ENCODE results near the gene CA6. TPM values are rescaled to one million over a fixed set of nuclear protein-coding genes. Genes with fewer than 3 reads are reported as not detected.

CA6 gene
- total RNA-seq, result not detected in 2 replicates

DNA sequence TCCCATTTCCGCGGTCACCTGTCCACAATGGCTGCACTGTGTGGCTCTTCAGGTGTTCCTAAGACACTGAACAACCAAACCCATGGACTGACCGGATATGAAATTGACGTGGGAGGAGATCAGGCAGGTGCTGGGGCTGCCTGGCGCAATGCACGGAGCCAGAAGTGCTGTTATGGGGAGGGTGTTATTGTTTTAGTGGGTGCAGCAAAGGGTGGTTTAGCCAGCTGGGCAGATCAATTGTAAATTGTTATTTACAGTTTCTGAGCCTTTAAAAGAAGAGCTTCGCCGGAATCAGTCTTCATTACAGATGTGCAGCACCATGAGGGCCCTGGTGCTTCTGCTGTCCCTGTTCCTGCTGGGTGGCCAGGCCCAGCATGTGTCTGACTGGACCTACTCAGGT is at the start of gene CA6:
Gene CA6 (plus strand): TSS at position 301 of the 400 bp plus-strand sequence. CDS start 19 bp downstream, at position 320.

Other genes with a start within 250 kb of the CA6 start
- 37.5 and 41.0 TPM in 2 replicates for gene RERE, start 128.2 kb upstream of the CA6 start, total RNA-seq
- 1,419 and 2,540 TPM in 2 replicates for gene ENO1, start 67.2 kb upstream of the CA6 start, total RNA-seq
- gene SLC2A7, start 80.6 kb downstream of the CA6 start, total RNA-seq, result not detected in 2 replicates
- 2.0 and 13.2 TPM in 2 replicates for gene SLC2A5, start 123.8 kb downstream of the CA6 start, total RNA-seq
- 1.9 and 6.8 TPM in 2 replicates for gene GPR157, start 183.2 kb downstream of the CA6 start, total RNA-seq

Data from smooth muscle cell of trachea (primary cell).